Renal cortical epithelial cell (primary cell): ENCODE measurements around the gene RMND1. TPM values are rescaled to one million over a fixed set of nuclear protein-coding genes. Genes with fewer than 3 reads are reported as not detected.
"Not testable (repeated sequence)": the region's sequence is repeated elsewhere in the genome, so short reads cannot be mapped to it uniquely, and the experiment has no call there.

Experiments
- DNase-seq: peaks from one replicate; pipeline ENCODE4 v3.0.0-alpha.2; 2011; ENCODE audit warnings: low read depth
- total RNA-seq: library from RNA; depleted of rRNA; stranded (reverse); fragments of >200 nt; gene quantifications from 2 replicates; pipeline ENCODE4 v1.2.3, GENCODE V29; 2014

Gene RMND1
- total RNA-seq, 1 donor from 2014 or later = 30.4 TPM

GRCh38 chr6:151385177-151385576 lies 66.7 kb downstream of the RMND1 start:
- DNase-seq = no peak

GRCh38 chr6:151384151-151384550 lies 67.8 kb downstream of the RMND1 start:
- no peak for DNase-seq

DNA sequence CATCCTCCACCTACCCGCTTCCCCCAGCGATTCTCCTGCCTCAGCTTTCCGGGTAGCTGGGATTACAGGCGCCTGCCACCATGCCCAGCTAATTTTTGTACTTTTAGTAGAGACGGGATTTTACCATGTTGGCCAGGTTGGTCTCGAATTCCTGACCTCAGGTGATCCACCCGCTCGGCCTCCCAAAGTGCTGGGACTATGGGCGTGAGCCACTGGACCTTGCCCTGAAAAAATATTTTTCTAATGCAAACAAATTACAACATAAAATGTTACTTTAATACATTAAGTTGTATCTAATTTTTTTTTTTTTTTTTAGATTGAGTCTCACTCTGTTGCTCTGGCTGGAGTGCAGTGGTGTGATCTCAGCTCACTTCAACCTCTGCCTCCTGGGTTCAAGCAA lies 69.3 kb downstream of the RMND1 start:
- not testable (repeated sequence) for DNase-seq

- DNase-seq = no peak
Observed at GRCh38 chr6:151381722-151382121, 70.2 kb downstream of the RMND1 start.

- no peak for DNase-seq
Observed at GRCh38 chr6:151380848-151381205, 71.1 kb downstream of the RMND1 start.

DNA sequence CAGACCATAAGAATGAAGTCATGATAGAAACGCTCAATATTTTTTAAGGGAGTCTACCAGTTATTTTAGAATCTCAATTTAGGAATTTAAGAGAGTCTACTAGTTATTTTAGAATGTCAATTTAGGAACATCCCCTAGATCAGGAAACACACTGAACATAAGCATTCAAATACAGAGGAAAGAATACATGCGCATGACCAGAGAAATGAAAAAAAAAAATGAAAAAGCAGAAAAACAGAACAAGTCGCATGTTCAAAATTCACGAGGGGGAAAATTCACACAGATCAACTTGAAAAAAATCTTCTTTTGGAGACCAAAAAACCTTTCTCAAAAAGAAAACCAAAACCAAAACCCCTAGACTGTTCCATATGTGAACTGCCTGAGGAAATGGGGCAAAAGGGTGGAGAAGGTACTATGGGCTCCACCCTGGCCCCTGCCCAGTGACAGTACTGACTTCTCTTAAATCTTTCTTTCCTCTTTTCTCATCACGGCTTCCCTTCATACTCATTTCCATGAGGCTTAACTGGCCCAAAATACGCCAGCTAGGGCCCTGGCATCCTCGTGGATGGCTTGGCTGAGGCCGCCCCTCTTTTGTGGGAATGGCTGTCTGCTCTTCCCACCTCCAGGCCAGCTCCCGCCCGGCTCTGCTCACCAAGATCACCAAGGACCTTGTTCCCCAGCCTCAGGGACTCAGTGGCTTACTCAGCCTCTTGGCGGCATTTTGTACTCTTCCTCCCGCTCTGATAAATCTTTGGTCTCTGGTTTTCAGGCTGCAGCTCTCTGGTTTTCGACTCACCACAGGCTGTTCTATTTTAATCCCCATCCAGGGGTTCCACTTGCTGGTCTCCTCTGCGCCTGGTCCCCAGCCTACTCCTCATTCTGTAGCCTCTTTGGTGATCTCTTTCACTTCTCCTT lies 71.7 kb downstream of the RMND1 start:
- no peak for DNase-seq

- DNase-seq = no peak
Observed at GRCh38 chr6:151377095-151377494, 74.8 kb downstream of the RMND1 start.

DNA sequence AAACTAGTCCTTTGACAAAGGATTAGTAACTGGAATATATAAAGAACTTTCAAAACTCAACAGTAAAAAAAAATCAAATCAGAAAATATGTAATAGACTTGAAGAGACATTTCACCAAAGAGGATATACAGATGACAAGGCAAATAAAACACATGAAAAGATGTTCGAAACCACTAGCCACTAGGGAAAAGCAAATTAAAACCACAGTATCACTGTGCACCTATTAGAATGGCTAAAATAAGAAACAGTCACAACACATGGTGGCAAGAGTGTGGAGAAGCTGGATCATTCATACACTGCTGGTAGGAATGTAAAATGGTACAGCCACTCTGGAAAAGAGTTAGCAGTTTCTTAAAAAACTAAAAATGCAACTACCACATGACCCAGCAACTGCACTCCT lies 75.5 kb downstream of the RMND1 start:
- DNase-seq = no peak

- no peak for DNase-seq
Observed at GRCh38 chr6:151375833-151376232, 76.1 kb downstream of the RMND1 start.

DNA sequence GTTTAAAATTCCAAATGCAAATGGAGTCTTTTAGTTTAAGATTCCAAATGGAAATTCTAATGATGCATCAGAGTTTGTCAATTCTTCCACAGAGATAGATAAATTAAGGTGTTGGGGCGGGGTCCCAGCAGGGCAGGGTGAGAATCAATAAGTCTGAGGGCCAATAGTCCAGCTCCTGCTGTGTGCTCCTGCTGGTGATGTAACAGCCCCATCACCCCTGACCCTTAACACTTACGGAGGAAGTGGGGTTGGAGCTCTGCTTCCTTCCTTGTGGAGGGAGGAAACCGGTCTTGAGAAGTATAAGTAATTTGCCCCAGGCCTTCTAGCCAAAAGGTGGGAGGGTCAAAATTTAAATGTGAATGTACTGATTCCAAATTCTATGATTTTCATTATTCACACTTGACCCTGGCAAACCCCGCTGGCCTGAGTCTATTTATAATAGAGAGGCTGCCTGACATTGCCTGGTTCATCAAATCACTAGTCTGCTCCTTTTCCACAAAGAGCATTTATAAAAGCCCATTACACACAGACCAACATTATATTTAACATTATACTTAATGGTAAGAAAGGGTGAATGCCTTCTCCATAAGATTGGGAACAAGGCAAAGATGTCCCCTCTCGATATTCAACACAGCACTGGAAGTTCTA lies 77.8 kb downstream of the RMND1 start:
- DNase-seq = no peak

- no peak for DNase-seq
Observed at GRCh38 chr6:151372164-151372563, 79.8 kb downstream of the RMND1 start.

- DNase-seq = no peak
Observed at GRCh38 chr6:151370509-151371078, 81.3 kb downstream of the RMND1 start.

DNA sequence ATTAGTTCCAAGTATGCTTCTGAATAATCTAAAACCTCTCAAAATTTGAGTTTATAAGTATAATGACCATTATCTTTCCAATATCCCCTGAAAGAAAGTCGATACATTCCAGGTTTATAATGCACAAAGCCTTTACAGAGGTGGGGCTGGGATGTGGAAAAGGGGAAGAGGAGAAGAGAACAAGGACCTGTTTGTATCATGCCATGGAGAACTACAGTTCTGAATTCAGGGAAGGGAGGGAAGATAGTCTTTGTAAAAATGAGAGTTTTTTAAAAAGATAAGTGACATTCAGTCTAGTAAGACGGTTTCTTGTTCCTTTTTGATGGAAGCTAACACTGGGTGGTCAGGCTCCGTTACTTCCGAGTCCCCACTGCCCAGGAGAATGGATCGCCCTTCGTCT lies 86.7 kb downstream of the RMND1 start:
- DNase-seq = no peak

DNA sequence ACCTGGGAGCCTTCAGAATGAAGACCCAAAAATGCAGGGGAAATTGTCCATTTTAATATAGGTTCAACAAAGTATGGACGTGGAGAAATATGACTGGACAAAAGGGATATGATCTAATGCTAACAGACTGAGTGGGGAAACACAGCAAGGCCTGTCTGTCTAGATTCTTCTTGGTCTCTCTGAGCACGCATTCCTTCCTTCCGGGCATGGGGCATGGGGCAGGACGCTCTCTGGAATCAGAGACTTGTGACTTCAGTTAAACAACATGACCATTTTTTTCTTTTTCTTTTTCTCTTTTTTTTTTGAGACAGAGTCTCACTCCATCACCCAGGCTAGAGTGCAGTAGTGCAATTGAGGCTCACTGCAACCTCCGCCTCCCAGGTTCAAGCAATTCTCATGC lies 92.4 kb downstream of the RMND1 start:
- DNase-seq = no peak

DNA sequence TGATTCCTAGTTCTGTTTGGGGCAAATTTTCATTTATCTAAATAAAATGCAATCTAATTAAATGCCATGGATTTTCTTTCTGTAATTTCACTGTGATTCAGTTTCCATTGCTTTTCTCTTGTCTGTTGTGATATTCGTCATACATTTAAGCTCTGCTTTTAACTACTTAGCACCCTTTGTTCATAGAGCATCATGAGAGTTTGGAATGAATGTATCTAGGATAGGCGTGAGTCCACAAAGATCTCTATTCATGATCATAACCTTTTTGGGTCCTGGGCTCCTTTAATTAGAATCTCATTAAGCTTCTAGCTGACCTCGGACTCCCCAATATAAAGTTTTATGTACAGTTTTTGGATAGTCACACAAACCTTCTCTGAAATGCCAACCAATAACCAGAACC lies 93.5 kb downstream of the RMND1 start:
- DNase-seq = no peak

DNA sequence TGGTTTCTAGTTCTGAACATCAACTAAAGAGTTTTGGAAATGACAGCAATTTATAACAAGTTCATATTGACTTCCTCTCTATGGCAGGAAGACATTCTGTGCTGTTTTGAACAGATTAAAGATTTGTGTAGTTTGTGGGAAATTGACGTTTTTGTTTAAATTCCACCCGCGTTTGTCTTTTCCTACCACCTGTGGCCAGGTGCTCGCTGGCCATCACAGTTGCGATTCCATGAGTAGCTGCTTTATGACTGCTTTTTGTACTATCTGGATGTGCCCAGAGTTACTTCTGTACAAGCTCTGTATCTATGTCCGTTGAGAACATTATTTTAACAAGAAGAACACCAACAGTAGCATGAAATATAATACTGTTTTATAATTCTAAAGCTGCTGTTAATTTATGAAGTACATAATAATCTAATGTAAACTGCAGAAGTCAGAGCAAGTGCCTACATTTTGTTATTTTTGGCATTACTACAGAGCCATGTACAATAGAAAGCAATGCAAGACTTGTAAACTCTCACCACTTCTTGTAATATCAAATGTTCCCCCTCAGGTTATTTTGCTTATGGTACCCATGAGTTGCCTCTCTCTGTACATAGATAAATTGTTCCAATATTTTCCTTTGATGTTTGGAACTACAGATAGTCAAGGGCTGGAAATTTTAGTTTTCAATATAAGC lies 94.0 kb downstream of the RMND1 start:
- DNase-seq = no peak

- DNase-seq = not testable (repeated sequence)
Observed at GRCh38 chr6:151356983-151357382, 94.9 kb downstream of the RMND1 start.

Other genes starting within 250 kb of the RMND1 start
- gene AKAP12, start 212.2 kb downstream of the RMND1 start, total RNA-seq = 54.4 and 218 TPM in 2 replicates
- gene ZBTB2, start 60.6 kb downstream of the RMND1 start, total RNA-seq = 8.0 and 9.7 TPM in 2 replicates
- gene CCDC170, start 41.9 kb upstream of the RMND1 start, total RNA-seq = 0.17 and 0.25 TPM in 2 replicates